Peyer's patch (tissue), 4 donors: ENCODE data around the gene PLPPR4.

ENCODE experiments used
- POLR2A ChIP-seq, 2 donors: fragments of 450-650 bp; IDR thresholded peaks; one replicate each; pipeline ENCODE4 v1.5.1; 2017; ENCODE audit warnings: antibody characterized with exemption in 2 of 2, mild to moderate bottlenecking in 2 of 2, moderate library complexity in 2 of 2
- TF ChIP-seq, protein P1 (sequence below), 6 experiments: fragments of 450-650 bp in 4 of 6; fragments of 200-600 bp in 2 of 6; sonication (generic) in 1 of 6; IDR thresholded peaks; one replicate each; pipeline ENCODE4 v1.5.1; 2017 to 2019; ENCODE audit warnings: antibody characterized with exemption in 6 of 6, mild to moderate bottlenecking in 3 of 6, moderate library complexity in 1 of 6

GRCh38 chr1:99270646-99271045 is 6.4 kb downstream of the PLPPR4 start:
- TF ChIP-seq, protein P1, sequence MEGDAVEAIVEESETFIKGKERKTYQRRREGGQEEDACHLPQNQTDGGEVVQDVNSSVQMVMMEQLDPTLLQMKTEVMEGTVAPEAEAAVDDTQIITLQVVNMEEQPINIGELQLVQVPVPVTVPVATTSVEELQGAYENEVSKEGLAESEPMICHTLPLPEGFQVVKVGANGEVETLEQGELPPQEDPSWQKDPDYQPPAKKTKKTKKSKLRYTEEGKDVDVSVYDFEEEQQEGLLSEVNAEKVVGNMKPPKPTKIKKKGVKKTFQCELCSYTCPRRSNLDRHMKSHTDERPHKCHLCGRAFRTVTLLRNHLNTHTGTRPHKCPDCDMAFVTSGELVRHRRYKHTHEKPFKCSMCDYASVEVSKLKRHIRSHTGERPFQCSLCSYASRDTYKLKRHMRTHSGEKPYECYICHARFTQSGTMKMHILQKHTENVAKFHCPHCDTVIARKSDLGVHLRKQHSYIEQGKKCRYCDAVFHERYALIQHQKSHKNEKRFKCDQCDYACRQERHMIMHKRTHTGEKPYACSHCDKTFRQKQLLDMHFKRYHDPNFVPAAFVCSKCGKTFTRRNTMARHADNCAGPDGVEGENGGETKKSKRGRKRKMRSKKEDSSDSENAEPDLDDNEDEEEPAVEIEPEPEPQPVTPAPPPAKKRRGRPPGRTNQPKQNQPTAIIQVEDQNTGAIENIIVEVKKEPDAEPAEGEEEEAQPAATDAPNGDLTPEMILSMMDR (IDR thresholded peaks at IDR 0.05), result no peak
- no peak for TF ChIP-seq POLR2A (IDR thresholded peaks at IDR 0.05)
